GM12892 (cell line): ENCODE results near the gene ZNF8.

Experiments
- POLR2A ChIP-seq: IDR thresholded peaks from 2 replicates; pipeline ENCODE4 v1.6.1; 2011; ENCODE audit warnings: low read depth, low read length, control low read depth
- POLR2AphosphoS5 ChIP-seq: IDR thresholded peaks from 2 replicates; pipeline ENCODE4 v1.6.1; 2011; ENCODE audit warnings: low read depth, low read length, control low read depth
- TAF1 ChIP-seq: IDR thresholded peaks from 2 replicates; pipeline ENCODE4 v1.6.1; 2011; ENCODE audit warnings: low read depth, mild to moderate bottlenecking, control low read depth, low read length, borderline replicate concordance

DNA sequence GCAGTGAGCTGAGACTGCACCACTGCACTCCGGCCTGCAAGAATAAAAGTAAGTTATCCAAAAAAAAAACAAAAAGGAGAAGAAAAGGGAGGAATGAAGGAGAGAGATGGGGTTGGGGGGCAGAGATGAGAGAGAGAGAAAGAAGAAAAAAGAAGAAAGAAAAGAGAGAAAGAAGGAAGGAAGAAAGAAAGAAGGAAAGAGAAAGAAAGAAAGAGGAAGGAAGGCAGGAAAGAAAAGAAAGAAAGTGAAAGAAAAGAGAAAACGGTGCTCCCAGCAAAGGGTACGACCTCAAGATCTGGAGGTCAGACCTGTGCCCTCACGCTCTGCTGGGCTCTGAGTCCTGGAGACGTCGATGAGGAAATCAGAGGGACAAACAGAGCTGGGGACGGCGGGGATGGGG is 70.8 kb downstream of the ZNF8 start:
- no peak for TF ChIP-seq POLR2A
- no peak for TF ChIP-seq POLR2AphosphoS5
- no peak for TF ChIP-seq TAF1
